GM23338 (cell line): ENCODE measurements around the gene CD93. TPM values are rescaled to one million over a fixed set of nuclear protein-coding genes. Genes with fewer than 3 reads are reported as not detected.

Experiments used
- ATAC-seq: fragments of 200-7000 bp; cut with Tn5 transposase; 3 replicates; pipeline ENCODE4 v1.9.1; 2020
- DNase-seq: peaks from one replicate; pipeline ENCODE4 v3.0.0-alpha.2; 2015; ENCODE audit warnings: low spot score
- H2AFZ ChIP-seq: fragments of 200-600 bp; sonication (generic); 2 replicates; pipeline ENCODE4 v1.8.0; 2016; ENCODE audit warnings: antibody characterized with exemption, mild to moderate bottlenecking, moderate library complexity
- H3F3A ChIP-seq: fragments of 200-600 bp; sonication (generic); replicated peaks from 2 replicates; pipeline ENCODE4 v1.8.0; 2017; ENCODE audit warnings: antibody characterized with exemption, mixed run types, low read depth
- H3K27ac ChIP-seq: fragments of 200-600 bp; sonication (generic); 2 replicates; pipeline ENCODE4 v1.6.1; 2016; ENCODE audit warnings: low read depth
- H3K27me3 ChIP-seq: fragments of 200-600 bp; sonication (generic); 2 replicates; pipeline ENCODE4 v1.8.0; 2016; ENCODE audit warnings: mild to moderate bottlenecking, mixed run types, moderate library complexity; ENCODE audit not compliant: insufficient read depth
- H3K36me3 ChIP-seq: fragments of 200-600 bp; sonication (generic); 2 replicates; pipeline ENCODE4 v1.8.0; 2016; ENCODE audit warnings: mild to moderate bottlenecking; ENCODE audit not compliant: insufficient read depth
- H3K4me1 ChIP-seq: fragments of 200-600 bp; sonication (generic); 2 replicates; pipeline ENCODE4 v1.8.0; 2016; ENCODE audit warnings: mild to moderate bottlenecking, moderate library complexity; ENCODE audit not compliant: insufficient read depth
- H3K4me2 ChIP-seq: fragments of 200-600 bp; sonication (generic); 2 replicates; pipeline ENCODE4 v1.7.1; 2017; ENCODE audit warnings: mixed run types
- H3K4me3 ChIP-seq: fragments of 200-600 bp; sonication (generic); 2 replicates; pipeline ENCODE4 v1.6.1; 2016; ENCODE audit warnings: mixed run types
- H3K79me2 ChIP-seq: fragments of 200-600 bp; sonication (generic); replicated peaks from 2 replicates; pipeline ENCODE4 v1.8.0; 2017; ENCODE audit warnings: mild to moderate bottlenecking; ENCODE audit not compliant: insufficient read depth
- H3K9me2 ChIP-seq: fragments of 200-600 bp; sonication (generic); 2 replicates; pipeline ENCODE4 v1.8.0; 2017; ENCODE audit not compliant: insufficient read depth
- H4K20me1 ChIP-seq: fragments of 200-600 bp; sonication (generic); replicated peaks from 2 replicates; pipeline ENCODE4 v1.8.0; 2017; ENCODE audit warnings: mild to moderate bottlenecking; ENCODE audit not compliant: insufficient read depth
- H3K27ac Mint-ChIP-seq: 2 replicates; pipeline ENCODE4 v1.8.0; 2020; ENCODE audit warnings: inconsistent platforms, mild to moderate bottlenecking, moderate library complexity, mixed read lengths
- H3K27me3 Mint-ChIP-seq: 3 replicates; pipeline ENCODE4 v1.8.0; 2022; ENCODE audit warnings: low read depth, mild to moderate bottlenecking, moderate library complexity, mixed read lengths, inconsistent platforms; ENCODE audit not compliant: insufficient read depth, poor library complexity
- H3K36me3 Mint-ChIP-seq: 3 replicates; pipeline ENCODE4 v1.8.0; 2021; ENCODE audit warnings: low read depth, mild to moderate bottlenecking, inconsistent platforms, moderate library complexity, mixed read lengths
- H3K4me1 Mint-ChIP-seq: 3 replicates; pipeline ENCODE4 v1.8.0; 2020; ENCODE audit warnings: mild to moderate bottlenecking, inconsistent platforms, mixed read lengths
- H3K4me3 Mint-ChIP-seq: 3 replicates; pipeline ENCODE4 v1.8.0; 2021; ENCODE audit warnings: moderate library complexity, mild to moderate bottlenecking, inconsistent platforms, mixed read lengths
- H3K9me3 Mint-ChIP-seq: 3 replicates; pipeline ENCODE4 v1.8.0; 2020; ENCODE audit warnings: moderate library complexity, mild to moderate bottlenecking, inconsistent platforms, mixed read lengths
- EZH2 ChIP-seq: fragments of 200-600 bp; sonication (generic); IDR thresholded peaks from one replicate; pipeline ENCODE4 v1.8.0; 2017; ENCODE audit warnings: antibody characterized with exemption, mild to moderate bottlenecking, low read depth; ENCODE audit not compliant: unreplicated experiment
- EZH2phosphoT487 ChIP-seq: fragments of 200-600 bp; sonication (generic); IDR thresholded peaks from one replicate; pipeline ENCODE4 v1.8.1; 2018; ENCODE audit warnings: antibody characterized with exemption; ENCODE audit not compliant: unreplicated experiment
- NANOG ChIP-seq: IDR thresholded peaks from 2 replicates; pipeline ENCODE4 v1.6.1; 2016; ENCODE audit warnings: antibody characterized with exemption, borderline replicate concordance
- polyA plus RNA-seq: library from polyadenylated mRNA; unstranded; fragments of >200 nt; fragmentation: Nextera tagmentation; extraction: Ambion mirVana; gene quantifications from 2 replicates; pipeline ENCODE4 v1.2.1, GENCODE V29; 2016
- total RNA-seq: library from RNA; depleted of rRNA; stranded (reverse); fragments of >200 nt; shearing (Covaris generic); gene quantifications from 2 replicates; pipeline ENCODE4 v1.2.3, GENCODE V29; 2014
- TF ChIP-seq, protein P1 (sequence below): fragments of 250-450 bp; sonication (Bioruptor Pico); IDR thresholded peaks from 2 replicates; pipeline ENCODE4 v1.5.0; 2020; ENCODE audit warnings: mild to moderate bottlenecking, moderate library complexity

CD93 gene
- total and polyA plus RNA-seq, 2 experiments from 2014 or later = 0.03 TPM; not detected in 1

DNA sequence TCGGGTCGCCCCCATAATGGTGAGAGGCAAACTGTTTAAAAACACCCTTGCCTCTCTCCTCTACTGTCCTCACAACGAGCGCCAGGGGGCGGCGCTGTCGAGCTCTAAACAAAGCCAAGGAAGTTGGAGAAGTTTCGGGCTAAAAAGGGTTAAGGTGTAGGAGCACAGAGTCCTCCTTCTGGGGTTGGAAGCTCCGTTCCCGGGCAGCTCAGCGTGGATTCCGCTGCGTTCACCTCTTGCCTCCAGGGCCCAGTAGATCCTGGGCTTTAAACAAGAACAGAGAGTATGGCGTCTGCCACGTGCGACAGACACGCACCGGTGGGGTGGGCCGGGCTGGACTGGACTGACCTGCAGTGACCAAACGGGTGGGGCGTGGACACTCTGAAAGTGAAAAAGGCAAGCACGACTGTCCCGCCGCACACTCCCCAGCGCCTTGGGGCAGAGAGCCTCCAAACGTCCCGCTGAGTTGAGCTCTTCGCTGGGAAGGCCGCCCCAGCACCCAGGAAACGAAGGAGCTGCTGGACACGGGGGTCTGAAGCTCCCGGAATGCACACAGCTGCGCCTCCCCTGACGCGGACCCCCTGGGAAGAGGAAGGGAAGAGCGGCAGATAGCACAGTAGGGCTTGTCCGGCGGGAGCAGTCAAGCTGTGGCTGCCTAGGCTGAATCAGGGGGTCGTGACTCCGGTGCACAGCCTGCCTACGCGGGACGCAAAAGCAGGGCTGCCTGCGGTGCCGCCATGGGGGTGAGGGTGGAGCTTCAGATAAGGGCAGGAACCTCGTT is 35.1 kb downstream of the CD93 start (continued):
- TF ChIP-seq, protein P1, sequence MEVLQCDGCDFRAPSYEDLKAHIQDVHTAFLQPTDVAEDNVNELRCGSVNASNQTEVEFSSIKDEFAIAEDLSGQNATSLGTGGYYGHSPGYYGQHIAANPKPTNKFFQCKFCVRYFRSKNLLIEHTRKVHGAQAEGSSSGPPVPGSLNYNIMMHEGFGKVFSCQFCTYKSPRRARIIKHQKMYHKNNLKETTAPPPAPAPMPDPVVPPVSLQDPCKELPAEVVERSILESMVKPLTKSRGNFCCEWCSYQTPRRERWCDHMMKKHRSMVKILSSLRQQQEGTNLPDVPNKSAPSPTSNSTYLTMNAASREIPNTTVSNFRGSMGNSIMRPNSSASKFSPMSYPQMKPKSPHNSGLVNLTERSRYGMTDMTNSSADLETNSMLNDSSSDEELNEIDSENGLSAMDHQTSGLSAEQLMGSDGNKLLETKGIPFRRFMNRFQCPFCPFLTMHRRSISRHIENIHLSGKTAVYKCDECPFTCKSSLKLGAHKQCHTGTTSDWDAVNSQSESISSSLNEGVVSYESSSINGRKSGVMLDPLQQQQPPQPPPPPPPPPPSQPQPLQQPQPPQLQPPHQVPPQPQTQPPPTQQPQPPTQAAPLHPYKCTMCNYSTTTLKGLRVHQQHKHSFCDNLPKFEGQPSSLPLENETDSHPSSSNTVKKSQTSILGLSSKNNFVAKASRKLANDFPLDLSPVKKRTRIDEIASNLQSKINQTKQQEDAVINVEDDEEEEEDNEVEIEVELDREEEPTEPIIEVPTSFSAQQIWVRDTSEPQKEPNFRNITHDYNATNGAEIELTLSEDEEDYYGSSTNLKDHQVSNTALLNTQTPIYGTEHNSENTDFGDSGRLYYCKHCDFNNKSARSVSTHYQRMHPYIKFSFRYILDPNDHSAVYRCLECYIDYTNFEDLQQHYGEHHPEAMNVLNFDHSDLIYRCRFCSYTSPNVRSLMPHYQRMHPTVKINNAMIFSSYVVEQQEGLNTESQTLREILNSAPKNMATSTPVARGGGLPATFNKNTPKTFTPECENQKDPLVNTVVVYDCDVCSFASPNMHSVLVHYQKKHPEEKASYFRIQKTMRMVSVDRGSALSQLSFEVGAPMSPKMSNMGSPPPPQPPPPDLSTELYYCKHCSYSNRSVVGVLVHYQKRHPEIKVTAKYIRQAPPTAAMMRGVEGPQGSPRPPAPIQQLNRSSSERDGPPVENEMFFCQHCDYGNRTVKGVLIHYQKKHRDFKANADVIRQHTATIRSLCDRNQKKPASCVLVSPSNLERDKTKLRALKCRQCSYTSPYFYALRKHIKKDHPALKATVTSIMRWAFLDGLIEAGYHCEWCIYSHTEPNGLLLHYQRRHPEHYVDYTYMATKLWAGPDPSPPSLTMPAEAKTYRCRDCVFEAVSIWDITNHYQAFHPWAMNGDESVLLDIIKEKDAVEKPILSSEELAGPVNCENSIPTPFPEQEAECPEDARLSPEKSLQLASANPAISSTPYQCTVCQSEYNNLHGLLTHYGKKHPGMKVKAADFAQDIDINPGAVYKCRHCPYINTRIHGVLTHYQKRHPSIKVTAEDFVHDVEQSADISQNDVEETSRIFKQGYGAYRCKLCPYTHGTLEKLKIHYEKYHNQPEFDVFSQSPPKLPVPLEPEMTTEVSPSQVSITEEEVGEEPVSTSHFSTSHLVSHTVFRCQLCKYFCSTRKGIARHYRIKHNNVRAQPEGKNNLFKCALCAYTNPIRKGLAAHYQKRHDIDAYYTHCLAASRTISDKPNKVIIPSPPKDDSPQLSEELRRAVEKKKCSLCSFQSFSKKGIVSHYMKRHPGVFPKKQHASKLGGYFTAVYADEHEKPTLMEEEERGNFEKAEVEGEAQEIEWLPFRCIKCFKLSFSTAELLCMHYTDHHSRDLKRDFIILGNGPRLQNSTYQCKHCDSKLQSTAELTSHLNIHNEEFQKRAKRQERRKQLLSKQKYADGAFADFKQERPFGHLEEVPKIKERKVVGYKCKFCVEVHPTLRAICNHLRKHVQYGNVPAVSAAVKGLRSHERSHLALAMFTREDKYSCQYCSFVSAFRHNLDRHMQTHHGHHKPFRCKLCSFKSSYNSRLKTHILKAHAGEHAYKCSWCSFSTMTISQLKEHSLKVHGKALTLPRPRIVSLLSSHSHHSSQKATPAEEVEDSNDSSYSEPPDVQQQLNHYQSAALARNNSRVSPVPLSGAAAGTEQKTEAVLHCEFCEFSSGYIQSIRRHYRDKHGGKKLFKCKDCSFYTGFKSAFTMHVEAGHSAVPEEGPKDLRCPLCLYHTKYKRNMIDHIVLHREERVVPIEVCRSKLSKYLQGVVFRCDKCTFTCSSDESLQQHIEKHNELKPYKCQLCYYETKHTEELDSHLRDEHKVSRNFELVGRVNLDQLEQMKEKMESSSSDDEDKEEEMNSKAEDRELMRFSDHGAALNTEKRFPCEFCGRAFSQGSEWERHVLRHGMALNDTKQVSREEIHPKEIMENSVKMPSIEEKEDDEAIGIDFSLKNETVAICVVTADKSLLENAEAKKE (CRISPR knock-in tag) = 0 out of 2 replicates have a peak, but pooled peaks have one; percentile 22

DNA sequence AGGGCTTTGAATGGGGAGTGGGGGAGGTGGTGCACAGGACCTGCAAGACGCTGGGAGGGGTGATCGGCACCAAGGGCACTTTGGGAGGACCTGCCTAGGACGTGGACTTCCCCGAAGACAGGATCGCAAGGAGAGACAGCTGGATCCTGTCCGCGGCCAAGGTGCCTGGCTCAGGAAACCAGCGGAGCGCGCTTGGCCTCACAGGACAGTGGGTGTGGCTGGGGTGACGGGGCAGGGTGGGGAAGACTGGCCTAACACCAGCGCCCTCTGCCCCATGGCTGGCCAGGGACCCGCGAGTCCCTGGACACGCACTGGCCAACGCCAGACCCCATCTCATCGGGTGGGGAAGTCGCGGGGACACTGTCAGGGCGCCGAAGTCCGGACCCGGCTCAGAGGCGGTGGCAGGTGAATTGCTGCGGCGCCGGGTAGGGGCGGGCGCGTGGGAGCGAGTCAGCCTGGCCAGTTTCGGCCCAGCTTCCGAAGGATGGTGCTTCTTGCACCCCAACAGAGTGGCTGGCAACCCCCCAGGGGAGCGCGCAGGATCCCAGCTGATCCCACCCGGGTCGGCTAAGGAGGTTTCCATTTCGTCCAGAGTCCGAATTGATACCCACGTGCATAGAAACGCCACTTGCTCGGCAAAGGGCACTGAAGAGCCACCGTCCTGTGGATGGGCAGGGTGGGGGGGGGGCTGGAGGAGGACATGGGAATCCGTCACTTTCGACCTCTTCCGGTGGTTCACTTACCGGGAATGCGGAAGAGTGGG is 35.9 kb downstream of the CD93 start:
- H3K4me3 ChIP-seq = peak overlapping the region; percentile 73
- Mint-ChIP-seq H3K4me1 (peaks cover 15% of the 10 kb centered on the region), H3K4me3 (peak overlapping the region; percentile 90), H3K27me3 (peaks cover 59% of the 10 kb centered on the region), H3K27ac (no peak overlapping the region), H3K9me3 (peaks cover 4% of the 10 kb centered on the region; the same call in 2 of the 3 replicates), H3K36me3 (peaks cover 4% of the 10 kb centered on the region; the same call in 1 of the 3 replicates)
- peaks cover 80% of the 10 kb centered on the region for H3K27me3 ChIP-seq
- H3K9me2 ChIP-seq = no peaks in the 10 kb centered on the region
- no peaks in the 10 kb centered on the region for H3K79me2 ChIP-seq
- no peaks in the 10 kb centered on the region; the same call in 1 of the 2 replicates for H3K36me3 ChIP-seq
- no peaks in the 10 kb centered on the region for H4K20me1 ChIP-seq
- no peak overlapping the region for H3K27ac ChIP-seq
- DNase-seq (peak; percentile 53), ATAC-seq (peak; percentile 7)
- H2AFZ ChIP-seq = peak overlapping the region; percentile 95
- no peaks in the 10 kb centered on the region; the same call in 1 of the 2 replicates for H3F3A ChIP-seq
- no peaks in the 10 kb centered on the region; the same call in 1 of the 2 replicates for H3K4me1 ChIP-seq
- peak overlapping the region; percentile 88 for H3K4me2 ChIP-seq
- TF ChIP-seq EZH2 (no peak), NANOG (no peak), EZH2phosphoT487 (no peak)
- TF ChIP-seq, protein P1 (CRISPR knock-in tag) = no peak
